GM23248 (cell line): ENCODE results near the gene INPP5A.

Experiments used
- EZH2 ChIP-seq: fragments of 200-600 bp; sonication (generic); IDR thresholded peaks from 2 replicates; pipeline ENCODE4 v1.6.1; 2018; ENCODE audit warnings: antibody characterized with exemption, mild to moderate bottlenecking; ENCODE audit not compliant: insufficient read depth, poor library complexity, severe bottlenecking
- EZH2phosphoT487 ChIP-seq: fragments of 200-600 bp; sonication (generic); IDR thresholded peaks from 2 replicates; pipeline ENCODE4 v1.6.1; 2018; ENCODE audit warnings: antibody characterized with exemption, moderate library complexity, mild to moderate bottlenecking, low read depth; ENCODE audit not compliant: insufficient read depth

GRCh38 chr10:132669208-132669861 lies 131.7 kb downstream of the INPP5A start:
- no peak for TF ChIP-seq EZH2phosphoT487
- TF ChIP-seq EZH2, result no peak
